Prostate gland (tissue), 2 donors: Measurements from ENCODE around the gene SLC25A13.

Experiments used
- CTCF ChIP-seq, 4 experiments: fragments of 200-600 bp in 2 of 4; fragments of 450-650 bp in 2 of 4; sonication (generic) in 2 of 4; IDR thresholded peaks; 1 replicate in 3 of 4; 2 replicates in 1 of 4; pipeline ENCODE4 v1.5.1; 2016 to 2019; ENCODE audit warnings: antibody characterized with exemption in 4 of 4, mild to moderate bottlenecking in 2 of 4, moderate library complexity in 2 of 4
- POLR2A ChIP-seq: fragments of 450-650 bp; IDR thresholded peaks from one replicate; pipeline ENCODE4 v1.6.1; 2016; ENCODE audit warnings: antibody characterized with exemption, mild to moderate bottlenecking

- TF ChIP-seq POLR2A, result no peak
- TF ChIP-seq CTCF (IDR thresholded peaks at IDR 0.05), result no peak
Observed at GRCh38 chr7:96246919-96247318, 75.0 kb downstream of the SLC25A13 start.
